Smooth muscle cell (in vitro differentiated cells): ENCODE results near the gene CMPK1. TPM values are rescaled to one million over a fixed set of nuclear protein-coding genes. Genes with fewer than 3 reads are reported as not detected.
A peak's percentile ranks its signal among the peaks of the same experiment; 100 is the strongest.

Experiments used
- DNase-seq: peaks from one replicate; lab custom pipeline; 2025; ENCODE audit not compliant: unreplicated experiment; lab: John Stamatoyannopoulos, UW
- H2AFZ ChIP-seq: fragments of 200-600 bp; sonication (generic); 2 replicates; pipeline ENCODE4 v1.6.0; 2016; ENCODE audit warnings: antibody characterized with exemption, low read depth, mild to moderate bottlenecking
- H3F3A ChIP-seq: fragments of 200-600 bp; sonication (generic); 2 replicates; pipeline ENCODE4 v1.6.0; 2017; ENCODE audit warnings: antibody characterized with exemption, low read depth
- H3K27ac ChIP-seq: fragments of 200-600 bp; sonication (generic); 2 replicates; pipeline ENCODE4 v1.5.1; 2016; ENCODE audit warnings: low read depth, mild to moderate bottlenecking
- H3K27me3 ChIP-seq: fragments of 200-600 bp; sonication (generic); 2 replicates; pipeline ENCODE4 v1.6.1; 2016; ENCODE audit warnings: low read depth, mild to moderate bottlenecking
- H3K36me3 ChIP-seq: fragments of 200-600 bp; sonication (generic); 2 replicates; pipeline ENCODE4 v1.5.1; 2016; ENCODE audit warnings: low read depth
- H3K4me1 ChIP-seq: fragments of 200-600 bp; sonication (generic); 2 replicates; pipeline ENCODE4 v1.5.1; 2016; ENCODE audit warnings: low read depth
- H3K4me2 ChIP-seq: fragments of 200-600 bp; sonication (generic); 2 replicates; pipeline ENCODE4 v1.6.0; 2016; ENCODE audit warnings: mild to moderate bottlenecking
- H3K4me3 ChIP-seq: fragments of 200-600 bp; sonication (generic); 2 replicates; pipeline ENCODE4 v1.5.1; 2016; ENCODE audit warnings: mild to moderate bottlenecking
- H3K79me2 ChIP-seq: fragments of 200-600 bp; sonication (generic); 2 replicates; pipeline ENCODE4 v1.6.0; 2016; ENCODE audit warnings: low read depth, mild to moderate bottlenecking
- H3K9ac ChIP-seq: fragments of 200-600 bp; sonication (generic); 2 replicates; pipeline ENCODE4 v1.6.0; 2016; ENCODE audit warnings: low read depth
- H3K9me3 ChIP-seq: fragments of 200-600 bp; sonication (generic); replicated peaks from 2 replicates; pipeline ENCODE4 v1.5.1; 2016; ENCODE audit warnings: low read depth
- H4K20me1 ChIP-seq: fragments of 200-600 bp; sonication (generic); 2 replicates; pipeline ENCODE4 v1.6.0; 2016; ENCODE audit warnings: low read depth
- WGBS: methylation state at CpG from one replicate; pipeline ENCODE4 v1.1.7; 2016; ENCODE audit warnings: low lambda C conversion rate; 5-methylcytosine and 5-hydroxymethylcytosine counted together
- polyA plus RNA-seq: library from polyadenylated mRNA; unstranded; fragments of >200 nt; fragmentation: Nextera tagmentation; extraction: Ambion mirVana; gene quantifications from 2 replicates; pipeline ENCODE4 v1.2.1, GENCODE V29; 2016
- total RNA-seq: library from RNA; depleted of rRNA; stranded (reverse); fragments of >200 nt; gene quantifications from 2 replicates; pipeline ENCODE4 v1.2.3, GENCODE V29; 2014
- TF ChIP-seq, protein P1 (sequence below): fragments of 200-600 bp; sonication (generic); IDR thresholded peaks from 2 replicates; pipeline ENCODE4 v1.5.1; 2017; ENCODE audit warnings: borderline replicate concordance, mild to moderate bottlenecking, antibody characterized with exemption; ENCODE audit not compliant: insufficient read depth, poor library complexity, severe bottlenecking

Gene CMPK1
- total and polyA plus RNA-seq, 2 experiments from 2014 or later = 75.5 to 105 TPM

DNA sequence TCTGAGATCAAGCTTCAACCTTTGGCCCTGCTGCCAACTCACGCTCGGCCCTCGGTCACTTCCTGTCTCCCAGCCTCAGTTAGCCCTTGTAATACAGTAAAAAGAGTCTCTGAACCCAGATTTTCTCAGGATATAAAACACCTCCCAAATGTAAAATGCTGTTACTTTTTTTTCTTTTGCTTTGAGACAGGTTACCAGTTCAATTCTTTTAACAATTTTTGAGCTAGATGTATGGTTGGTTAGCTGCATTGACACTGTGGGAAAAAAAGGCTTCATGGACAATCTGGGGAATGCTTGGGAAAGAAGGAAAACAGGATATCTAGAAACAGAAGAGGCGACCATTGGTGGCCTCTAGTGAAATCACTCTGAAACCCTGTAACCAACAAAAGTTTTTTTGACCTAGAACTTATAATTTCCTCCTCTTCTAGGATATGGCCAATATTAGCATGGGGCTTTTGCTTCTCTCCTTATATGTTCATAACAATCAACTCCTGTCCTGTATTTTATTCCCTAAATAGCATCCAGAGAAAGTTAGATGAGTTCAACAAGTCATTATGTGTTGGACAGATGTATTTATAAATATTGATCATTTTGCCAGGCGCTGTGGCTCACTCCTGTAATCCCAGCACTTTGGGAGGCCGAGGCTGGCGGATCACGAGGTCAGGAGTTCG lies 1.3 kb downstream of the CMPK1 start:
- WGBS = 57% methylated on average over 9 of the region's 9 CpGs
- peak overlapping the region; percentile 91 for H3K27ac ChIP-seq

DNA sequence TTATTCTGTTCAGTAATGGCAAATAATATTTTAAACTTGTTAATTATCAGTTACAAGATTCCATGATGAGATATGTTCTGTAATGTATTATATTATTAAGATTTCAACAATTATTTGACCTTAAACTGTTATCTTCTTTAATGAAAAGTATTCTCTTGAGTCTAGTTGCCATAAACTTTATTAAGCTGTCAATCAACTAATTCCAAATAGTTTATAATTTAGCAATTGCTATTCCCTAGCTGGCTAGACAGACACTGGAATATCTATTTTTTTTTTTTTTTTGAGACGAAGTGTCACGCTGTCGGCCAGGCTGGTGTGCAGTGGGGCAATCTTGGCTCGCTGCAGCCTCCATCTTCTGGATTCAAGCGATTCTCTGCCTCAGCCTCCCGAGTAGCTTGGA lies 3.8 kb downstream of the CMPK1 start:
- Histone ChIP-seq H3K4me2 (no peak overlapping the region), H3F3A (peaks cover 6% of the 10 kb centered on the region), H3K9me3 (no peaks in the 10 kb centered on the region), H4K20me1 (peaks cover 63% of the 10 kb centered on the region), H2AFZ (no peak overlapping the region), H3K36me3 (no peaks in the 10 kb centered on the region), H3K79me2 (peaks cover 72% of the 10 kb centered on the region), H3K4me1 (peaks cover 11% of the 10 kb centered on the region), H3K27ac (no peak overlapping the region), H3K4me3 (no peak overlapping the region), H3K9ac (no peak overlapping the region), H3K27me3 (no peaks in the 10 kb centered on the region)
- no peak for DNase-seq
- TF ChIP-seq, protein P1, sequence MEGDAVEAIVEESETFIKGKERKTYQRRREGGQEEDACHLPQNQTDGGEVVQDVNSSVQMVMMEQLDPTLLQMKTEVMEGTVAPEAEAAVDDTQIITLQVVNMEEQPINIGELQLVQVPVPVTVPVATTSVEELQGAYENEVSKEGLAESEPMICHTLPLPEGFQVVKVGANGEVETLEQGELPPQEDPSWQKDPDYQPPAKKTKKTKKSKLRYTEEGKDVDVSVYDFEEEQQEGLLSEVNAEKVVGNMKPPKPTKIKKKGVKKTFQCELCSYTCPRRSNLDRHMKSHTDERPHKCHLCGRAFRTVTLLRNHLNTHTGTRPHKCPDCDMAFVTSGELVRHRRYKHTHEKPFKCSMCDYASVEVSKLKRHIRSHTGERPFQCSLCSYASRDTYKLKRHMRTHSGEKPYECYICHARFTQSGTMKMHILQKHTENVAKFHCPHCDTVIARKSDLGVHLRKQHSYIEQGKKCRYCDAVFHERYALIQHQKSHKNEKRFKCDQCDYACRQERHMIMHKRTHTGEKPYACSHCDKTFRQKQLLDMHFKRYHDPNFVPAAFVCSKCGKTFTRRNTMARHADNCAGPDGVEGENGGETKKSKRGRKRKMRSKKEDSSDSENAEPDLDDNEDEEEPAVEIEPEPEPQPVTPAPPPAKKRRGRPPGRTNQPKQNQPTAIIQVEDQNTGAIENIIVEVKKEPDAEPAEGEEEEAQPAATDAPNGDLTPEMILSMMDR = no peak
- WGBS = 94% methylated on average over 6 of the region's 6 CpGs

More for the DNA sequence above, 1.3 kb downstream of the CMPK1 start:
- peaks cover 6% of the 10 kb centered on the region for H3F3A ChIP-seq
- H3K27me3 ChIP-seq = no peaks in the 10 kb centered on the region
- TF ChIP-seq, protein P1 = no peak
- peak overlapping the region; percentile 98 for H2AFZ ChIP-seq
- peaks cover 49% of the 10 kb centered on the region for H3K79me2 ChIP-seq
- H3K4me1 ChIP-seq = peaks cover 11% of the 10 kb centered on the region
- peak overlapping the region; percentile 87 for H3K9ac ChIP-seq
- peak overlapping the region; percentile 96 for H3K4me3 ChIP-seq
- peaks cover 38% of the 10 kb centered on the region for H4K20me1 ChIP-seq
- DNase-seq = no peak
- H3K9me3 ChIP-seq = no peaks in the 10 kb centered on the region
- no peaks in the 10 kb centered on the region for H3K36me3 ChIP-seq
- H3K4me2 ChIP-seq = peak overlapping the region; percentile 91

DNA sequence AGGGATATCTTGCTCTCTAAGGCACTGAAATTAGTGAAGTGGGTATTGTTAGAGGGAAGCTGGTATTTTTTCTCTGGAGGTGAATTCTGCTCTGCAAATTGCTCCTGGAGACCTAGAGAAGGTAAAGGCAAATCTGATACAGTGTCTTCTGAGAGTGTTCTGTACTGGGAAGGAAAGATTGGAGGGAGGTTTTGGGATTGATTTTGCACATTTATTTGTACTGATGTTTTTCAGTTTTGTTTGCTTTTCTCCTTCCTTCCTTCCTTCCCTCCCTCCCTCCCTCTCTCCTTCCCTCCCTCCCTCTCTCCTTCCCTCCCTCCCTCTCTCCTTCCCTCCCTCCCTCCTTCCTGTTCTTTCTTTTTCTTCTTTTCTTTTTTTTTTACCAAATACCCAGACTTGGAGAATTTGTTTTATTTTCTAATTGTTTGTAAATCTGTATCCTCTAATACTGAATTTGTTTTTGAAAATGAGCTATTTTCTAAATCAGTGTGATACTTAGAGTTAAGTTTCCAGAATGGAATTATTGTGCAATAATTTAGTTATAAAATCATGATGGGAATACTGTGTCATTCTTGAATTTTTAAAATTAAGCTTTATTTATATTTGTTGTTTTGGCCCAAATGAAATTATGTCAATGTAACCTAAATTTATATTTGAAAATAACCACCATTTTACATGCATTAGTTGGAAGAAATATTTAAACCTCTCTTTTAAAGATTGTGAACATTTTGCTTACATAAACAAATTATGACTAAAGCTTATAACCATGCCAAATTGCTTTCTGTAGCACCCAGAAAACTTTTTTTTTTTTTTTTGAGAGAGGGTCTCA lies 4.9 kb downstream of the CMPK1 start:
- Histone ChIP-seq H2AFZ (no peak overlapping the region), H3K27ac (no peak overlapping the region), H3K4me1 (peaks cover 7% of the 10 kb centered on the region), H3K9me3 (no peaks in the 10 kb centered on the region), H3K4me3 (no peak overlapping the region), H3K9ac (no peak overlapping the region), H3K27me3 (no peaks in the 10 kb centered on the region), H3K4me2 (no peak overlapping the region), H3K79me2 (peaks cover 79% of the 10 kb centered on the region), H3K36me3 (no peaks in the 10 kb centered on the region), H3F3A (peaks cover 3% of the 10 kb centered on the region), H4K20me1 (peaks cover 65% of the 10 kb centered on the region)
- no peak for DNase-seq
- TF ChIP-seq, protein P1 = no peak
